ENCODE data around the gene USP22. TPM values are rescaled to one million over a fixed set of nuclear protein-coding genes. Genes with fewer than 3 reads are reported as not detected.

Gene USP22
- total and polyA plus RNA-seq, 2 of the 4 experiments (the other 2 are of a cell fraction): 161 to 319 TPM

- ATAC-seq (ENCODE audit: low read depth): no peak
- H3K9ac ChIP-seq (ENCODE audit: low read depth, low read length): no peak overlapping the region
- ChIA-PET CTCF (no interaction called here), POLR2A (ENCODE audit: unreplicated experiment) (no interaction called here)
- H3K79me1 ChIP-seq (ENCODE audit: low read depth in 1 of 2, low read length in 2 of 2): no peaks in the 10 kb centered on the region
- H2BK120ac ChIP-seq (ENCODE audit: low read depth, low read length): no peak overlapping the region
- H3K56ac ChIP-seq (ENCODE audit: extremely low read depth, insufficient read depth, low read length): no peak overlapping the region
- H4K91ac ChIP-seq (ENCODE audit: insufficient read depth, low read depth, low read length): no peak overlapping the region
- no peaks in the 10 kb centered on the region for H3K9me1 ChIP-seq (ENCODE audit: insufficient read depth, low read length)
- no peak overlapping the region for H2AK9ac ChIP-seq (replicated peaks; ENCODE audit: low read depth, low read length, poor library complexity)
- no peak for TF ChIP-seq RCOR1 (IDR thresholded peaks at IDR 0.05; ENCODE audit: insufficient replicate concordance, low read length)
- TF ChIP-seq CTCF (conservative IDR thresholded peaks at IDR 0.05; ENCODE audit: low read depth, low read length): no peak
- TF ChIP-seq, protein P1, sequence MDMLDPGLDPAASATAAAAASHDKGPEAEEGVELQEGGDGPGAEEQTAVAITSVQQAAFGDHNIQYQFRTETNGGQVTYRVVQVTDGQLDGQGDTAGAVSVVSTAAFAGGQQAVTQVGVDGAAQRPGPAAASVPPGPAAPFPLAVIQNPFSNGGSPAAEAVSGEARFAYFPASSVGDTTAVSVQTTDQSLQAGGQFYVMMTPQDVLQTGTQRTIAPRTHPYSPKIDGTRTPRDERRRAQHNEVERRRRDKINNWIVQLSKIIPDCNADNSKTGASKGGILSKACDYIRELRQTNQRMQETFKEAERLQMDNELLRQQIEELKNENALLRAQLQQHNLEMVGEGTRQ (IDR thresholded peaks at IDR 0.05; ENCODE audit: low read depth, low read length): no peak
- no peak for TF ChIP-seq BHLHE40 (IDR thresholded peaks at IDR 0.05; ENCODE audit: low read depth, low read length)
- TF ChIP-seq MXI1 (IDR thresholded peaks at IDR 0.05; ENCODE audit: borderline replicate concordance, low read depth, low read length): no peak
- no peak for TF ChIP-seq NFE2L2 (IDR thresholded peaks at IDR 0.05; ENCODE audit: low read depth, low read length)
- TF ChIP-seq RAD21 (IDR thresholded peaks at IDR 0.05; ENCODE audit: low read length): no peak
- no peak for TF ChIP-seq POLR2A (IDR thresholded peaks at IDR 0.05; ENCODE audit: low read depth, low read length)
- TF ChIP-seq MAFK (IDR thresholded peaks at IDR 0.05; ENCODE audit: low read depth, low read length): no peak
- no peak for TF ChIP-seq ELK1 (IDR thresholded peaks at IDR 0.05; ENCODE audit: borderline replicate concordance, low read depth, low read length)
- no peak for TF ChIP-seq RFX5 (IDR thresholded peaks at IDR 0.05; ENCODE audit: low read depth, low read length)
- no peak for TF ChIP-seq CHD1 (IDR thresholded peaks at IDR 0.05; ENCODE audit: low read depth, low read length)
- no peak for TF ChIP-seq CEBPB (IDR thresholded peaks at IDR 0.05; ENCODE audit: low read depth, low read length)
- no peak for TF ChIP-seq FOS (IDR thresholded peaks at IDR 0.05; ENCODE audit: low read depth, low read length)
- TF ChIP-seq SMC3 (IDR thresholded peaks at IDR 0.05; ENCODE audit: low read depth, low read length): no peak
- no peak for TF ChIP-seq MAZ (IDR thresholded peaks at IDR 0.05; ENCODE audit: borderline replicate concordance, low read depth, low read length)
- DNase-seq: no peak
- H3K9me3 ChIP-seq (ENCODE audit: control insufficient read depth, insufficient read depth, low read length): no peaks in the 10 kb centered on the region
- no peak overlapping the region for H2AK5ac ChIP-seq (ENCODE audit: low read depth, low read length)
- H3K27me3 ChIP-seq (ENCODE audit: control insufficient read depth, insufficient read depth, low read length): peaks cover 36% of the 10 kb centered on the region
- no peaks in the 10 kb centered on the region for H3K36me3 ChIP-seq (ENCODE audit: control insufficient read depth, insufficient read depth, low read length)
- no peak overlapping the region for H2BK20ac ChIP-seq (ENCODE audit: low read depth, low read length)
- no peak overlapping the region for H2AFZ ChIP-seq (replicated peaks; ENCODE audit: low read length, poor library complexity)
- no peak overlapping the region for H3K18ac ChIP-seq (ENCODE audit: low read depth, low read length)
- H2BK15ac ChIP-seq (ENCODE audit: low read depth, low read length): no peak overlapping the region
- H4K5ac ChIP-seq (ENCODE audit: low read depth, low read length): no peak overlapping the region
- dilution Hi-C loops (cut with HindIII; ENCODE audit: low sequenced_read_pairs, unreplicated experiment): no loop called here
- intact Hi-C loops (cut with micrococcal nuclease): no loop called here
- H4K20me1 ChIP-seq (ENCODE audit: insufficient read depth, low read length): no peaks in the 10 kb centered on the region
- in situ Hi-C loops (cut with MboI; ENCODE audit: low sequenced_read_pairs): no loop called here
- no peak overlapping the region for H2BK5ac ChIP-seq (ENCODE audit: low read depth, low read length, poor library complexity, severe bottlenecking)
- no peak overlapping the region for H3K4me3 ChIP-seq (ENCODE audit: insufficient read depth, low read depth, low read length)
- H3K4me2 ChIP-seq (ENCODE audit: low read depth, low read length): no peak overlapping the region
- H3K14ac ChIP-seq (replicated peaks; ENCODE audit: low read depth, low read length): no peak overlapping the region
- BruUV-seq (replicated peaks): no TSS peak
- 20% methylated on average over 1 of the region's 3 CpGs; no CpG with 5 or more reads in 1 of the 2 experiments for WGBS, 2 experiments (ENCODE audit: extremely low coverage in 2 of 2, insufficient read length in 1 of 2)
- H3K23ac ChIP-seq (ENCODE audit: low read depth, low read length): no peak overlapping the region
- no peak overlapping the region for H4K8ac ChIP-seq (ENCODE audit: low read depth in 2 of 2, low read length in 2 of 2)
- H3K4ac ChIP-seq (ENCODE audit: low read depth, low read length): no peak overlapping the region
- H3K27ac ChIP-seq (ENCODE audit: insufficient read depth, low read length): no peak overlapping the region
- no peaks in the 10 kb centered on the region for H3K4me1 ChIP-seq (ENCODE audit: control insufficient read depth, insufficient read depth, low read length)
Observed at GRCh38 chr17:20979792-20980083, 63.1 kb downstream of the USP22 start.
